NOMO-1 treated with dmso at 0.1 percent for 144 hours (cell line): ENCODE data around the gene COPS4.

Source experiments
- DNase-seq: peaks from one replicate; lab custom pipeline; 2025; ENCODE audit not compliant: unreplicated experiment; lab: John Stamatoyannopoulos, UW

Gene COPS4

GRCh38 chr4:83115656-83116285 lies 80.8 kb downstream of the COPS4 start:
- DNase-seq: no peak

- no peak for DNase-seq
Measured at GRCh38 chr4:83118869-83119268, 83.9 kb downstream of the COPS4 start.

GRCh38 chr4:83121246-83121645 lies 86.3 kb downstream of the COPS4 start:
- no peak for DNase-seq

GRCh38 chr4:83124111-83124780 lies 89.3 kb downstream of the COPS4 start:
- DNase-seq: peak; percentile 86
